Lower lobe of right lung (tissue), 2 donors: ENCODE results near the gene PLPPR2. TPM values are rescaled to one million over a fixed set of nuclear protein-coding genes. Genes with fewer than 3 reads are reported as not detected.

ENCODE experiments used
- ATAC-seq, 2 donors: fragments of 200-7000 bp; cut with Tn5 transposase; one replicate each; pipeline ENCODE4 v1.9.1; 2020 to 2022; ENCODE audit warnings: mild to moderate bottlenecking in 2 of 2, moderate library complexity in 2 of 2
- DNase-seq: peaks from one replicate; pipeline ENCODE4 v3.0.0-alpha.2; 2020
- H3K27ac ChIP-seq: fragments of 200-600 bp; one replicate; pipeline ENCODE4 v1.8.0; 2022
- H3K27me3 ChIP-seq: fragments of 200-600 bp; one replicate; pipeline ENCODE4 v1.8.0; 2022; ENCODE audit warnings: low read depth
- H3K36me3 ChIP-seq: fragments of 200-600 bp; one replicate; pipeline ENCODE4 v1.8.0; 2022; ENCODE audit warnings: mild to moderate bottlenecking
- H3K4me1 ChIP-seq: fragments of 200-600 bp; one replicate; pipeline ENCODE4 v1.8.0; 2022
- H3K4me3 ChIP-seq: fragments of 200-600 bp; one replicate; pipeline ENCODE4 v1.8.0; 2022; ENCODE audit warnings: mild to moderate bottlenecking
- H3K9me3 ChIP-seq: fragments of 200-600 bp; one replicate; pipeline ENCODE4 v1.8.0; 2022
- intact Hi-C: fragments of 100-400 bp; cut with DNase I; formaldehyde crosslinking; loops from one replicate; pipeline ENCODE4 v1.11.0; 2022
- total RNA-seq: library from RNA; stranded (reverse); fragmentation: NEBNext Ultra II Directional; extraction: Animal tissue kit (Norgen Biotek cat#: 25700); gene quantifications from one replicate; pipeline ENCODE4 v1.2.1, GENCODE V29; 2021
- TF ChIP-seq, protein P1 (sequence below): fragments of 200-600 bp; IDR thresholded peaks from one replicate; pipeline ENCODE4 v1.8.0; 2022; ENCODE audit warnings: antibody characterized with exemption, mild to moderate bottlenecking
- donor health status: DM: no; HTN: yes; CAD: no; lungs with severe emphysema.

PLPPR2 gene
- total RNA-seq, 1 donor from 2014 or later: 21.3 TPM

DNA sequence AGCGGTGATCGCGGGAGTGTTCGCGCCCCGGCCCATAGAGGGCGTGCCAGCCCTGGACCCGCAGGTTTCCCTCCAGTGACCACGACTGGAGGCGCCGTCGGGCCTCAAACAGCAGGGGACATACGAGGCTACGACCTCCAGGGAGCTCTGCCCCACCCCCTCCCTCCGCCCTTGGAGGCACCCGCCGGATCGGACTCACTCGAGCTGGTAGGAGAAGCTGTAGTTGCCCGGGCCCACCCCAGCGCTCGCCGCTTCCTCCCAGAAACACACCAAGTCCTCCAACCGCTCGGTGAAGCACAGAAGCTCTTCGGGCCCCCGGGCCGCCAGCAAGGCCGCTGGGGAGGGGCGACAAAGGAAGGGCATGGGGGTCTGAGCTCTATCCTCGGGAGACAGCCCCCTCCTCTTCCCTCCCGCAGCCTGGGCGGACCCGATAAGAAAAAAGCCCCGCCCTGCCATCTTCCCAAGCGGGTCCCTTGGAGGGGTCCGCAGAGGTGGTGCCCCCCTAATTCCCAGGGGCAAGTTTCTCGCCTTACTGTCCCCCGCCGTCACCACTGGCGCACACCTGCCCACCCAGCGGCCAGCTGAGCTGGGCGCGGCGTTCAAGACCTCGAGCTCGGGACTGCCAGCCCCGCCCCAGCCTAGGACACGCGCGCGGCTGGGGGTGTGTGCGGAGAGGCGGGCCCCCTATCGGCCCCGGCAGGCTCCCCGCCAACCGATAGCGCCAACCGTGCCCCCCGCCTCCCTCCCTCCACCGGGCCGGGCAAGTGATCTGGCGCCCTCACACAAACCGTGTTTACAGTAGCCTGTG, 27.9 kb downstream of the PLPPR2 start:
- Histone ChIP-seq H3K27ac (peak overlapping the region; percentile 56), H3K27me3 (peaks cover 9% of the 10 kb centered on the region), H3K36me3 (peaks cover 7% of the 10 kb centered on the region), H3K9me3 (no peaks in the 10 kb centered on the region), H3K4me3 (peak overlapping the region; percentile 61), H3K4me1 (peaks cover 63% of the 10 kb centered on the region)
- peak; percentile 82 for DNase-seq
- TF ChIP-seq, protein P1, sequence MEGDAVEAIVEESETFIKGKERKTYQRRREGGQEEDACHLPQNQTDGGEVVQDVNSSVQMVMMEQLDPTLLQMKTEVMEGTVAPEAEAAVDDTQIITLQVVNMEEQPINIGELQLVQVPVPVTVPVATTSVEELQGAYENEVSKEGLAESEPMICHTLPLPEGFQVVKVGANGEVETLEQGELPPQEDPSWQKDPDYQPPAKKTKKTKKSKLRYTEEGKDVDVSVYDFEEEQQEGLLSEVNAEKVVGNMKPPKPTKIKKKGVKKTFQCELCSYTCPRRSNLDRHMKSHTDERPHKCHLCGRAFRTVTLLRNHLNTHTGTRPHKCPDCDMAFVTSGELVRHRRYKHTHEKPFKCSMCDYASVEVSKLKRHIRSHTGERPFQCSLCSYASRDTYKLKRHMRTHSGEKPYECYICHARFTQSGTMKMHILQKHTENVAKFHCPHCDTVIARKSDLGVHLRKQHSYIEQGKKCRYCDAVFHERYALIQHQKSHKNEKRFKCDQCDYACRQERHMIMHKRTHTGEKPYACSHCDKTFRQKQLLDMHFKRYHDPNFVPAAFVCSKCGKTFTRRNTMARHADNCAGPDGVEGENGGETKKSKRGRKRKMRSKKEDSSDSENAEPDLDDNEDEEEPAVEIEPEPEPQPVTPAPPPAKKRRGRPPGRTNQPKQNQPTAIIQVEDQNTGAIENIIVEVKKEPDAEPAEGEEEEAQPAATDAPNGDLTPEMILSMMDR: peak; percentile 63
- peak; percentile 48 to 50 for ATAC-seq
- intact Hi-C loops: no loop called here

DNA sequence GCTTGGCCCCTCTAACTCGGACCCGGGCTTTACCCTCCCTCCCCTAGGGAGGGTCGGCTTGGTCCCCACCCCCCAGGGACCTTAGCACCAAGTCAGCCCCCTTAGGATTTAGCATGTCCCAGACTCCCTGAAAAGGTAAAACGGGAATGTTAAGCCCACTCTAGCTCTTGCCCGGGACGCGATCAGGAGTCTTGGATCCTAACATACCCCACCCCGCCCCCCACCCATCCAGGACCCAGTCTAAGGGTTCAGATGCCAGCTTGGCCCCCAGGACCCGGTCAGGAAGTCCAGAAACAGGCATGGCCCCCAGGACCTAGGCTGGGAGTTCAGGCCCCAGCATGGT, 28.4 kb downstream of the PLPPR2 start:
- Histone ChIP-seq H3K4me1 (peaks cover 57% of the 10 kb centered on the region), H3K27ac (peak overlapping the region; percentile 56), H3K9me3 (no peaks in the 10 kb centered on the region), H3K36me3 (peaks cover 1% of the 10 kb centered on the region), H3K27me3 (peaks cover 9% of the 10 kb centered on the region), H3K4me3 (peak overlapping the region; percentile 61)
- TF ChIP-seq, protein P1: no peak
- intact Hi-C loops: no loop called here
- ATAC-seq (no peak), DNase-seq (no peak)

DNA sequence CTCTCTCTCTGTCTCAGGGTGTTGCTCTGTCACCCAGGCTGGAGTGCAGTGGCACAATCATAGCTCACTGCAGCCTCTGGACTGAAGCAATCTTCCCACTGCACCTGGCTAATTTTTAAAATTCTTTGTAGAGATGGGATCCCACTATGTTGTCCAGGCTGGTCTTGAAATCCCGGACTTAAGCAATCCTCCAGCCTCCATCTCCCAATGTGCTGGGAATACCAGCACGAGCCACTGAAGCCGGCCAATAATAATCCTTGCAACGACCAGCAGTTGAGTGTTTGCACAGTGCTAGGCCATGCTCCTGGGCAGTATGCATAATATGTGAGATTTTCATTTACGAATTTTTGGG, 29.5 kb downstream of the PLPPR2 start:
- TF ChIP-seq, protein P1: no peak
- Histone ChIP-seq H3K4me1 (peaks cover 57% of the 10 kb centered on the region), H3K4me3 (no peak overlapping the region), H3K9me3 (no peaks in the 10 kb centered on the region), H3K36me3 (no peaks in the 10 kb centered on the region), H3K27me3 (peaks cover 9% of the 10 kb centered on the region), H3K27ac (no peak overlapping the region)
- DNase-seq: no peak
- intact Hi-C loops: no loop called here
- ATAC-seq: no peak

DNA sequence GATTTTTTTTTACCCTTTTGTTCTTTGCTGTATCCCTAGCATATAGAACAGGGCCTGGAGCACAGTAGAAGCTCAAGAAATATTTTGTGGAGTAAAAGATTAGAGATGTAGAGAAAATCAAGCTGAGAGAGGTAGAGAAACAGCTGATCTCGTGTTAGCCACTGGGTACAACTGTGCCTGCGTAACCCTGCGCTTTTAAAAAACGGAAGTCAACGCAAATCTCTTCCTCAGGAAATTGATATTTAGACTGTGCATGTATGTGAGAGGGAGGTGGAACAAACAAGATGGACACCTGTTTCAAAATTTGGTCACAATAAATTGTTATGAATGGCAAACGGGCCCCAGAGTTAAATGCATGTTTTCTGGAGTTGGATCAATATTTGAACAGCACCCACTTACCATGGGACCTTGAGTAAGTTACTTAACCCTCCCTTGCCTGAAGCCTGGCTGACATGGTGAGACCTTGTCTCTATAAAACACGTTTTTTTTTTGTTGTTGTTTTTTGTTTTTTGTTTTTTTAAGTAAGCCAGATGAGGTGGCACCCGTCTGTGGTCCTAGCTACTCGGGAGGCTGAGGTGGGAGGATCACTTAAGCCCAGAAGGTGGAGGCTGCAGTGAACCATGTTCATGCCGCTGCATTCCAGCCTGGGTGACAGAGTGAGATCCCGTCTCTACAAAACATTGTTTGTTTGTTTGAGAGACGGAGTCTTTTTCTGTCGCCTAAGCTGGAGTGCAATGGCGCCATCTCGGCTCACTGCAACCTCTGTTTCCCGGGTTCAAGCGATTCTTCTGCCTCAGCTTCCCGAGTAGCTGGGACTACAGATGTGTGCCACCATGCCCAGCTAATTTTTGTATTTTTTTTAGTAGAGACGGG, 32.2 kb downstream of the PLPPR2 start:
- Histone ChIP-seq H3K36me3 (no peaks in the 10 kb centered on the region), H3K27ac (peak overlapping the region; percentile 51), H3K9me3 (peaks cover 3% of the 10 kb centered on the region), H3K4me1 (peaks cover 38% of the 10 kb centered on the region), H3K27me3 (peaks cover 8% of the 10 kb centered on the region), H3K4me3 (no peak overlapping the region)
- TF ChIP-seq, protein P1: no peak
- no peak for DNase-seq
- intact Hi-C loops: no loop called here
- ATAC-seq: peak in 1 of 2 donors; percentile 19

DNA sequence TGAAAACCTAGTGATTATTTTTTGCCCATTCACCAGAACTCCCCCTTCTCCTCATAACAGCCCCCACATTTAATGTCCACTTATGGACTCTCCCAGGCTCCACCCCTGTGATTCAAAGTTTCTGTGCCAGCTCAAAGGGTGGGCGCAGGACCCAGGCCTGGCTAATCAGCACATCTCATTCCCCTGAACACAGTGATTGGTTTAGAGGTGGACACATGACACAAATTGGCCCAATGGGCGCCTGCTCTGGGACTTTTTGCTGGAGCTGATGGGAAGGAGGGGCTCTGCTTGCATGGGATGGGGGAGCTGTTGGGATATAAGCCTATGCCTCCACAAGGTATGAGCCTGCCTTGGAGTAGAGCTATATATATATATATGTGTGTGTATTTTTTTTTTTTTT, 35.1 kb downstream of the PLPPR2 start:
- Histone ChIP-seq H3K36me3 (no peaks in the 10 kb centered on the region), H3K9me3 (peaks cover 3% of the 10 kb centered on the region), H3K27ac (no peak overlapping the region), H3K4me3 (no peak overlapping the region), H3K27me3 (no peaks in the 10 kb centered on the region), H3K4me1 (peaks cover 15% of the 10 kb centered on the region)
- DNase-seq (no peak), ATAC-seq (no peak)
- intact Hi-C loops: no loop called here
- TF ChIP-seq, protein P1: no peak
